Endothelial cell of umbilical vein (primary cell): ENCODE measurements around the gene EXOC6B. TPM values are rescaled to one million over a fixed set of nuclear protein-coding genes. Genes with fewer than 3 reads are reported as not detected.

Experiments used
- BruUV-seq: library from RNA; stranded (reverse); fragments of 400-500 nt; replicated peaks from 2 replicates; lab custom pipeline; 2021; lab: Mats Ljungman, UMichigan
- CTCF ChIA-PET: fragments of 300-600, 350-600 bp; sonication (Branson Sonifier 250); formaldehyde crosslinking; loops from one replicate; lab custom pipeline; 2021; ENCODE audit warnings: antibody characterized with exemption, inconsistent platforms; lab: Charles Lee
- POLR2A ChIA-PET: fragments of 300-600, 350-600 bp; sonication (Branson Sonifier 250); formaldehyde crosslinking; loops from one replicate; lab custom pipeline; 2021; ENCODE audit warnings: antibody characterized with exemption, inconsistent platforms; lab: Charles Lee
- DNase-seq: peaks from one replicate; pipeline ENCODE4 v3.0.0-alpha.2; 2011; ENCODE audit warnings: low read depth, low spot score
- FAIRE-seq: peaks from 2 replicates; lab custom pipeline; 2011; peaks lifted over from hg19 to GRCh38; lab: Jason Lieb, UNC
- H2AFZ ChIP-seq: 2 replicates; pipeline ENCODE4 v1.6.0; 2012; ENCODE audit warnings: low read depth, low read length, control low read depth, inconsistent platforms
- H3K27ac ChIP-seq: 2 replicates; pipeline ENCODE4 v1.5.1; 2011; ENCODE audit warnings: low read depth, mild to moderate bottlenecking, control low read depth, low read length, moderate library complexity; ENCODE audit not compliant: insufficient read depth
- H3K27me3 ChIP-seq, 2 experiments: 2 replicates each; pipeline versions ENCODE4 v1.6.0 to v1.6.1; 2011; ENCODE audit warnings: low read length in 2 of 2, mixed read lengths in 1 of 2; ENCODE audit not compliant: control insufficient read depth in 2 of 2, insufficient read depth in 2 of 2
- H3K36me3 ChIP-seq, 2 experiments: 2 replicates in 1 of 2; 3 replicates in 1 of 2; pipeline ENCODE4 v1.5.1; 2011; ENCODE audit warnings: low read length in 2 of 2, mild to moderate bottlenecking in 1 of 2, moderate library complexity in 1 of 2; ENCODE audit not compliant: control insufficient read depth in 2 of 2, insufficient read depth in 2 of 2; ENCODE audit errors: extremely low read depth in 1 of 2
- H3K4me1 ChIP-seq: 3 replicates; pipeline ENCODE4 v1.5.1; 2011; ENCODE audit warnings: mild to moderate bottlenecking, low read length; ENCODE audit not compliant: control insufficient read depth, insufficient read depth; ENCODE audit errors: extremely low read depth
- H3K4me2 ChIP-seq: 2 replicates; pipeline ENCODE4 v1.6.1; 2011; ENCODE audit warnings: low read length, control low read depth, mixed read lengths; ENCODE audit not compliant: insufficient read depth
- H3K4me3 ChIP-seq, 3 experiments: fragments of 200-600 bp in 1 of 3; sonication (generic), shearing (Covaris generic) in 1 of 3; replicated peaks in 1 of 3; 2 replicates each; pipeline ENCODE4 v1.5.1; 2011 to 2016; ENCODE audit warnings: control low read depth in 3 of 3, low read length in 3 of 3, mild to moderate bottlenecking in 2 of 3, inconsistent platforms in 1 of 3, low read depth in 1 of 3, moderate library complexity in 1 of 3; ENCODE audit not compliant: insufficient read depth in 1 of 3
- H3K79me2 ChIP-seq: 2 replicates; pipeline ENCODE4 v1.6.0; 2012; ENCODE audit warnings: low read length, inconsistent platforms; ENCODE audit not compliant: control insufficient read depth, insufficient read depth
- H3K9ac ChIP-seq: replicated peaks from 2 replicates; pipeline ENCODE3; 2011; ENCODE audit warnings: low read length, control low read depth; ENCODE audit not compliant: insufficient read depth; ENCODE audit errors: extremely low read depth
- H3K9me1 ChIP-seq: replicated peaks from 3 replicates; pipeline ENCODE4 v1.6.0; 2011; ENCODE audit warnings: mild to moderate bottlenecking, low read length; ENCODE audit not compliant: control insufficient read depth, insufficient read depth; ENCODE audit errors: extremely low read depth
- H3K9me3 ChIP-seq: replicated peaks from 2 replicates; pipeline ENCODE4 v1.5.1; 2012; ENCODE audit warnings: low read length, inconsistent platforms; ENCODE audit not compliant: control insufficient read depth, insufficient read depth
- H4K20me1 ChIP-seq: replicated peaks from 2 replicates; pipeline ENCODE3; 2011; ENCODE audit warnings: mild to moderate bottlenecking, low read length; ENCODE audit not compliant: control insufficient read depth, insufficient read depth; ENCODE audit errors: extremely low read depth
- EZH2 ChIP-seq: IDR thresholded peaks from 2 replicates; pipeline ENCODE4 v1.6.1; 2012; ENCODE audit warnings: borderline replicate concordance, low read depth, mild to moderate bottlenecking, moderate library complexity, low read length, inconsistent platforms; ENCODE audit not compliant: severe bottlenecking
- JUN ChIP-seq: IDR thresholded peaks from 2 replicates; pipeline ENCODE4 v1.6.1; 2011; ENCODE audit warnings: borderline replicate concordance, low read depth; ENCODE audit not compliant: insufficient read length, insufficient read depth
- MAX ChIP-seq: IDR thresholded peaks from 2 replicates; pipeline ENCODE4 v1.6.1; 2011; ENCODE audit not compliant: insufficient read depth, insufficient read length
- MYC ChIP-seq: IDR thresholded peaks from one replicate; pipeline ENCODE4 v1.6.1; 2011; ENCODE audit warnings: mild to moderate bottlenecking, low read depth, low read length
- POLR2A ChIP-seq: IDR thresholded peaks from 2 replicates; pipeline ENCODE4 v1.6.1; 2012; ENCODE audit warnings: low read depth, mild to moderate bottlenecking, control low read depth, low read length
- dilution Hi-C: fragments of 300-500 bp; cut with MboI; formaldehyde crosslinking; loops from one replicate; pipeline ENCODE4 v1.15.0; 2019; ENCODE audit warnings: low sequenced_read_pairs; ENCODE audit not compliant: extremely low pct_ligation_motif_present
- intact Hi-C: fragments of 100-400 bp; cut with micrococcal nuclease; formaldehyde crosslinking; loops from one replicate; pipeline ENCODE4 v1.10.0; 2022
- polyA plus RNA-seq, 4 experiments: library from polyadenylated mRNA; depleted of rRNA in 3 of 4; stranded (reverse) in 3 of 4; unstranded in 1 of 4; fragments of >200 nt; gene quantifications; 2 replicates each; pipeline versions ENCODE4 v1.2.1 to v1.2.3, GENCODE V29; 2011 to 2012; ENCODE audit warnings: missing spikeins in 1 of 4
- total RNA-seq: library from RNA; stranded (reverse); gene quantifications from 2 replicates; pipeline ENCODE4 v1.2.3, GENCODE V29; 2021
- TF ChIP-seq, protein P1 (sequence below), 2 donors: IDR thresholded peaks; 1 replicate in 1 of 2; 2 replicates in 1 of 2; pipeline ENCODE4 v1.5.1; 2011; ENCODE audit warnings: low read length in 2 of 2, mild to moderate bottlenecking in 2 of 2, moderate library complexity in 2 of 2, control low read depth in 1 of 2, inconsistent platforms in 1 of 2, low read depth in 1 of 2; ENCODE audit not compliant: insufficient read depth in 1 of 2; ENCODE audit errors: extremely low read depth in 1 of 2

Gene EXOC6B
- total and polyA plus RNA-seq, 2 donors (not counting 3 experiments of a cell fraction or from before 2014, with no cell fraction given), result 10.8 to 34.8 TPM

DNA sequence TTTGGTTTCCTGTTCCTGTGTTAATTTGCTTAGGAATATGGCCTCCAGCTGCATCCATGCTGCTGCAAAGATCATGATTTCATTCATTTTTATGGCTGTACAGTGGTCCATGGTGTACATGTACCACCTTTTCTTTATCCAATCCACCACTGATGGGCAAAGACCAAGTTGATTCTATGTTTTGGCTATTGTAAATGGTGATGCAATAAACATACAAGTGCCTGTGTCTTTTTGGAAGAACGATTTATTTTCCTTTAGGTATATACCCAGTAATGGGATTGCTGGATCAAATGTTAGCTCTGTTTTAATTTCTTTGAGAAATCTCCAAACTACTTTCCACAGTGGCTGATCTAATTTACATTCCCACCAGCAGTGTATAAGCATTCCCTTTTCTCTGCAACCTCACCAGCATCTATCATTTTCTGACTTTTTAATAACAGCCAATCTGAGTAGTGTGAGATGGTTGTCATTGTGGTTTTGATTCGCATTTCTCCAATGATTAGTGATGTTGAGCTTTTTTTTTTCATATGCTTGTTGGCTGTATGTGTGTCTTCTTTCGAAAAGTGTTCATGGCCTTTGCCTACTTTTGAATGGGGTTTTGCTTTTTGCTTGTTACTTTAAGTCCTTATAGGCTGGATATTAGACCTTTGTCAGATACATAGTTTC lies 19.4 kb downstream of the EXOC6B start:
- Histone ChIP-seq H3K36me3 (no peaks in the 10 kb centered on the region), H3K9ac (no peak overlapping the region), H3K4me1 (no peaks in the 10 kb centered on the region), H3K4me3 (no peak overlapping the region), H2AFZ (no peak overlapping the region), H3K9me3 (no peaks in the 10 kb centered on the region), H3K9me1 (no peaks in the 10 kb centered on the region), H3K4me2 (no peak overlapping the region), H3K27me3 (no peaks in the 10 kb centered on the region), H3K79me2 (peaks cover 8% of the 10 kb centered on the region), H3K27ac (no peak overlapping the region), H4K20me1 (peaks cover 2% of the 10 kb centered on the region)
- BruUV-seq, result no TSS peak
- intact Hi-C loops (no loop called here), dilution Hi-C loops (no loop called here)
- POLR2A ChIA-PET, result no interaction called here
- CTCF ChIA-PET, result interaction anchor here (1.5 kb wide), 1 partner anchor 12 kb away, joined by 5 read pairs; no protein-coding TSS in a partner anchor
- TF ChIP-seq, protein P1, sequence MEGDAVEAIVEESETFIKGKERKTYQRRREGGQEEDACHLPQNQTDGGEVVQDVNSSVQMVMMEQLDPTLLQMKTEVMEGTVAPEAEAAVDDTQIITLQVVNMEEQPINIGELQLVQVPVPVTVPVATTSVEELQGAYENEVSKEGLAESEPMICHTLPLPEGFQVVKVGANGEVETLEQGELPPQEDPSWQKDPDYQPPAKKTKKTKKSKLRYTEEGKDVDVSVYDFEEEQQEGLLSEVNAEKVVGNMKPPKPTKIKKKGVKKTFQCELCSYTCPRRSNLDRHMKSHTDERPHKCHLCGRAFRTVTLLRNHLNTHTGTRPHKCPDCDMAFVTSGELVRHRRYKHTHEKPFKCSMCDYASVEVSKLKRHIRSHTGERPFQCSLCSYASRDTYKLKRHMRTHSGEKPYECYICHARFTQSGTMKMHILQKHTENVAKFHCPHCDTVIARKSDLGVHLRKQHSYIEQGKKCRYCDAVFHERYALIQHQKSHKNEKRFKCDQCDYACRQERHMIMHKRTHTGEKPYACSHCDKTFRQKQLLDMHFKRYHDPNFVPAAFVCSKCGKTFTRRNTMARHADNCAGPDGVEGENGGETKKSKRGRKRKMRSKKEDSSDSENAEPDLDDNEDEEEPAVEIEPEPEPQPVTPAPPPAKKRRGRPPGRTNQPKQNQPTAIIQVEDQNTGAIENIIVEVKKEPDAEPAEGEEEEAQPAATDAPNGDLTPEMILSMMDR (IDR thresholded peaks at IDR 0.05; ENCODE audit: extremely low read depth in 1 of 2, insufficient read depth in 1 of 2, low read depth in 1 of 2, low read length in 2 of 2), result no peak
- TF ChIP-seq MAX (no peak), MYC (no peak), EZH2 (no peak), POLR2A (no peak), JUN (no peak)
- DNase-seq (no peak), FAIRE-seq (no peak)
